ENCODE data around the gene HES7. TPM values are rescaled to one million over a fixed set of nuclear protein-coding genes. Genes with fewer than 3 reads are reported as not detected.
"Not testable (repeated sequence)": the region's sequence is repeated elsewhere in the genome, so short reads cannot be mapped to it uniquely, and the experiment has no call there.

Gene HES7
- total RNA-seq, 1 experiment from 2014 or later: 0.34 TPM

DNA sequence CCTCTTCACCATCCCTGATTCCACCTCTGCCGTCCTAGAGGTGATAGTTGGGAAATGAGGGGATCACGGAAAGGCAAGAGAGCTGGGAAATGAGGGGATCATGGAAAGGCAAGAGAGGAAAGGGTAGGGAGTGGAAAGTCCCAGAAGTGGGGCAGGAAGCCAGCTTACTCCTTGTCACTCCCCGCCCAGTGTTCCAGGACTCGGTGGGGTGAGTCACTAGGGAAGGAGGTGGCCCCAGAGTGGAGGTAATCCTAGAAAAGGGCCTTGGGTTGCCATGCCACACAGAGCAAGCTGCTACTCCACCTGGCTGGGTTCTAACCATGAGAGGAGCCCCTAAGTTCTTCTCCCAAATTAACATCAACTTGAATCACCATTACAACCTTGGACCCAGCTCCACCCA is 20.4 kb downstream of the HES7 start:
- DNase-seq (ENCODE audit: low read depth): no peak

- DNase-seq (ENCODE audit: low read depth): no peak
Observed at GRCh38 chr17:8101721-8102120, 22.2 kb downstream of the HES7 start.

- no peak for DNase-seq (ENCODE audit: low read depth)
Observed at GRCh38 chr17:8100763-8101162, 23.1 kb downstream of the HES7 start.

- DNase-seq (ENCODE audit: low read depth): no peak
Observed at GRCh38 chr17:8100111-8100510, 23.8 kb downstream of the HES7 start.

DNA sequence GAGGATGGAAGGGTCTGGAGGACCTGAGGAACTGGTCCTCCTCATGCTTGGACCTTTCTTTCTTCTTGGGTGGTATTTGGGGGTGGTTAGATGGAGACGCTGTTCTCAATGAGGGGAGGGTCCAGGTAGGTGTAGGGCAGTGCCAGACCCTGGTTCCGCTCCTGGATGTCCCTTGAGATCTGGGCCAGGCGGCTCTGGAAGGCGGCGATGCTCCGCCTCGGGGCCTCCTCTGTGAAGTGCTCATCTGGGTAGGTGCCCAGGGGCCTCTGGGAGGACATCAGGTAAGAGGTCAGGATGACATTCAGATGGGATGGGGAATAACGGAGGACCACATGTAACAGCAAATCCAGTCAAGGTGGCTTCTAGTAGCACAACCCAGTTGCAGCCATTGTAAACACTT is 27.4 kb downstream of the HES7 start:
- no peak for DNase-seq (ENCODE audit: low read depth)

GRCh38 chr17:8095361-8095760 is 28.5 kb downstream of the HES7 start:
- no peak for DNase-seq (ENCODE audit: low read depth)

GRCh38 chr17:8091033-8091687 is 32.7 kb downstream of the HES7 start:
- peak; percentile 28 for DNase-seq (ENCODE audit: low read depth)

- no peak for DNase-seq (ENCODE audit: low read depth)
Observed at GRCh38 chr17:8089728-8090127, 34.2 kb downstream of the HES7 start.

GRCh38 chr17:8087952-8088230 is 36.0 kb downstream of the HES7 start:
- DNase-seq (ENCODE audit: low read depth): no peak

- DNase-seq (ENCODE audit: low read depth): no peak
Observed at GRCh38 chr17:8087075-8087951, 36.6 kb downstream of the HES7 start, which contains the start of gene ALOX12B. ALOX12B (minus strand) TSS chr17:8087716; CDS start chr17:8087442, 274 bp downstream.

DNA sequence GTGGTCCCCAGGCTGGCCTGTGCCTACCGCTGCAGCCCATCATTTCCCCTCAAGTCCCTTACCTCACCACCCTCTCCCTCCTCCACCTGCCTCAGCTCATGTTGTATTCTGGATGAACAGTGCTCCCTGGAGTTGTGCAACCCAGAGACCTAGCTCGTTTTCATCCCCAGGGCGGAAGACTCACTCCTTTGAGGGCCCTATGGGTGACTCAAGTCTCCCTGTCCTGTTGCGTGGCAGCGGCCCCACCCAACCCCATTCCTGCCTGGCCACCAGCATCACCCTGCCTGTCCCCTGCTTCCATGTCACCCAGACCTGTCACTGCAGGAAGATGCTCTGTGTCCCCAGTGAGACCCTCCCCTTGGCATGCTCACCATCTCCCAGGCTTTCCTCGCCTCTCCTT is 39.7 kb downstream of the HES7 start:
- DNase-seq (ENCODE audit: low read depth): no peak

- no peak for DNase-seq (ENCODE audit: low read depth)
Observed at GRCh38 chr17:8082292-8082691, 41.6 kb downstream of the HES7 start.

- DNase-seq (ENCODE audit: low read depth): no peak
Observed at GRCh38 chr17:8081876-8082275, 42.0 kb downstream of the HES7 start.

DNA sequence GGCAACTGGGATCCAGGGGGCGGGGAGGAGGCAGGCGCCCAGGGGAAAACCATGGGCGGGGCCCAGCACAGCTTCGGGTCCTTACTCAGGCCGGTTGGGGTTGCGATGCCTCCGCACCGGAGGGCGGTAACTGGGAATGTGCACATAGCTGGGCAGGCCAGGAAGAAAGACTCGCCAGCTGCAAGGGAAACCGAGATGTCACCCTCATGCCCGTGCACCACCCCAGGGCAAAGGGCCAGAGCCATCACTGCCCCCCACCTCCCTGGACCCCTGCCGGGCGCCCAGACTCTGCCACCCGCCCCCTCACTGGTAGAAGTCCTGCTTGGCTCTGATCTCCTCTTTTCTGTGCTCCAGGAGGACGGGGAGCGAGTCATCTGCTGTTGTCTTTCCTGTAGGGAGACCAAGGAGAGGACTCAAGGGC is 43.1 kb downstream of the HES7 start:
- DNase-seq (ENCODE audit: low read depth): no peak

DNA sequence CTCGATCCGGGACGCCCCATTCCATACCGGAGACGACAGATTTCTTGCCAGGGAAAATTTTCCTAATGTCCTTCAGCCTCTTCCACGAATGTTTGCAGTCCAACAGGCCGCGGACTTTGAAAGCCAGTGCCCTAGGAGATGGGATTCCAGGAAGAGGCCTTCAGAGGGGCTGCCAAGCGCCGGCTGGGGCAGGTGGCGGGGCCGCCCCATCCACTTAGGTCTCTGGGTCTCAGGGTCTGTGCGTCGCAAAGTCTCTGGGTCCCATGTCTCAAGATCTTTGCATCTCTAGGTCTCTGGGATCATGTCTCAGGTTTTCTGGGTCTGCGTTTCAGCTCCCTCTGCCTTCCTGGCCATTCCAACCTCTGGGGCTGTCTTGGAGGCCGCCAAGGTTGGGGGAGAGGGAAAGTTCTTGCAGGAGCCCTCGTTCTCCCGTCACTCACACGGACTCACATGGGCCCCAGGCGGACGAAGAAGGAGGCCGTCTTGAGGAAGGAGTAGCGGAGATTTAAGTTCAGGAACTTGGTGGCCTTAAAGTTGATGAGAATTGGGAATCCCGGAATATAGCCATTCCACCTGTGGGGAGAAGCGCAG is 43.6 kb downstream of the HES7 start:
- DNase-seq (ENCODE audit: low read depth): no peak

DNA sequence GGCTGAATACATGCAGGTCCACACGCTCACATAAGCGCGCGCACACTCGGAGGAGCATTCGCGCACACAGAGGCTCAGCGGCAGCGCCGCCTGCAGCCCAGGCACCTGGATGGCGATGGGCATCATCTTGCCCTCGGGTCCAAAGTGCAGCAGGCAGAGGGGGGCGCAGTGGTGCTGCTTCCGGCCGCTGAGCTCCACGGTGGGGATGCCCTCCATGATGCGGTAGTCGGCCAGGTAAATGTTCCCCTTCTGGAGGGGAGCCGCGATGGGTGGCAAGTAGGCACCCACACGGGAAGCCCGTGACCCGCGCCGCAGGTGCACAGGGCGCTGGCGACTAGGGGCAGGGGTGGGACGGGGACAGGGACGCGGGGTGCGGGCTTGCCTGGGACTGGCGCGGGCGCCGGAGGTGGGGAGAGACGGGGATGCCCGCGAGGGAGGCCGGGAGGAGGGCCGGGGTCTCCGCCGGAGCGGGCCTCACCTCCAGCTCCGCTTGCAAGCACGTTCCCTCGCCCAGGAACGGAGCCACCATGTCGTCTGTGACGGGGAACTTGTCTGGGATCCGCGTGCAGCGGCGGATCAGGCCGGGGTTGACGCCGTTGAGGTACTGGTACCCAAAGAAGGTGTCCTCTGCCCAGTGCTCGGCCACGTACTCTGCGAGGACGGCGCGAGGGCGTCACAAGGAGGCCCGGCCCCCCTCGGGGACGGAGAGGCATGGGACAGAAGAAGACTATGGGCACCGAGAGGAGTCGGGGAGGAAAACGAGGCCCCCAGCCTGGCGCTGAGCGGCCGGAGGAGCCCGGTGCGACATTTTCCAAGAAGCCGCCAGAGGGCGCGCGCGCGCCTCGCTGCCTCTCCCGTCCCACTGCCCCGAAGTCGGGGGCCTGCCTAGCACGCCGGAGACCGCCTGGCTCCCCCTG is 44.4 kb downstream of the HES7 start:
- DNase-seq (ENCODE audit: low read depth): peak; percentile 34

- not testable (repeated sequence) for DNase-seq (ENCODE audit: low read depth)
Observed at GRCh38 chr17:8077939-8078338, 46.0 kb downstream of the HES7 start.

- DNase-seq (ENCODE audit: low read depth): no peak
Observed at GRCh38 chr17:8076502-8077266, 47.2 kb downstream of the HES7 start.

DNA sequence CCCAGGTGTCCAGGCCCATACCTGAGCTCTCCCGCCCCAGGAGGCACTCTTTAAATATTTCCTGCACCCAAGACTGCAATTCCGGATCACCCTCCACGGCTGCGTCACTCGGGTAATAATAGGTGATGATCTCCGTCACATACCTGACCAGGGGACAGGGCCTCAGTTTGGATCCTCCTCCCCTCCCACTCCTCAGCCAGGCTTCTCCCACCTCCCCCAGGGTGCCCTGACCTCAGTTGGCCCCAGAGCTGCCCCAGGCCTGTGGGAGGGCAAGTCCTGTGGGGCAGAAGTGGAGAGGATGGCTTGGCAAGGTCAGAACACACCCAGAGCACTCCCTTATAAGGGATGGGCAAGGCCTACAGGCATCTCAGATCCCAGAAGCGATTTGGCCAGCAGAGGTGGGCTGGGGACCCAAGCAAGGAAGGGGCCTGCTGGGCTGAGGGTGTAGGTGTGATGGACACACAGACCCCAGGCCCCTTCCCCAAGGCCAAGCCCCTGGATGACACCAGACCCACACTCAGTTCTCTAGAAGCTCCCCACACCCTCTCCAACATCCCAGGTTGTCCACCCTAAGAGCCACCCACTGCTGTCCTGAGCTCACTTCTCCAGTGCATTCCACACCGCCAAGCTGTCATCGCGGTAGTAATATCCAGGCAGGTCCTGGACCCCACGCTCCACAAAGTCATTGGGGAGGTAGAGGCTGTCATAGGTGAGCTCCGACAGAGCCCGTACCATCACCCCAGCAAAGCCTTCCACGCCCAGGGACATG is 48.1 kb downstream of the HES7 start:
- no peak for DNase-seq (ENCODE audit: low read depth)

- no peak for DNase-seq (ENCODE audit: low read depth)
Observed at GRCh38 chr17:8075081-8075480, 48.8 kb downstream of the HES7 start.

All from LHCN-M2 (cell line).